HG02588 (cell line): ENCODE data around the gene ENTPD1.
"Not testable (repeated sequence)": the region's sequence is repeated elsewhere in the genome, so short reads cannot be mapped to it uniquely, and the experiment has no call there.

ENCODE experiments used
- ATAC-seq: cut with Tn5 transposase; IDR thresholded peaks from one replicate; pipeline ENCODE4 v1.9.1; 2021; ENCODE audit warnings: mild to moderate bottlenecking, moderate library complexity; ENCODE audit not compliant: unreplicated experiment

The ENTPD1 gene

DNA sequence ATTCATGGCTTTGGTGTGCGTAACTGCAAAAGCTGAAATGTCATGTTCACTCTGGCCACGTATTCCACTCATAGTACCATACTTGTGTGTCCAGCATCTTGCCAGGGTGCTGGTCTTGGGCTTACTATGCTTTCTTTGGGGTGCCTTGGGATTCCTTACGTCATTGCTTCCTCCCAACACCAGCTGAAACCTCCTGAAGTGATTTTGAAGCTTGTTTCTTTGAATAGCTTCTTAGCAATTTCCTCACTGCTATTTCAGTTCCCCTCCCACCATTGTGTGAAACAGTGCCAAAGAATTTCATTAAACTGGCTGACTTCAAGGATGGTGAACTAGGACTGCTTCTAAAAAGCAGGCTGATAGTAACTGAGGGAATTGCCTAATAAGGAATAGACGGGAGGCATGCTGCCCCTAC lies 36.9 kb downstream of the ENTPD1 start:
- no peak for ATAC-seq

DNA sequence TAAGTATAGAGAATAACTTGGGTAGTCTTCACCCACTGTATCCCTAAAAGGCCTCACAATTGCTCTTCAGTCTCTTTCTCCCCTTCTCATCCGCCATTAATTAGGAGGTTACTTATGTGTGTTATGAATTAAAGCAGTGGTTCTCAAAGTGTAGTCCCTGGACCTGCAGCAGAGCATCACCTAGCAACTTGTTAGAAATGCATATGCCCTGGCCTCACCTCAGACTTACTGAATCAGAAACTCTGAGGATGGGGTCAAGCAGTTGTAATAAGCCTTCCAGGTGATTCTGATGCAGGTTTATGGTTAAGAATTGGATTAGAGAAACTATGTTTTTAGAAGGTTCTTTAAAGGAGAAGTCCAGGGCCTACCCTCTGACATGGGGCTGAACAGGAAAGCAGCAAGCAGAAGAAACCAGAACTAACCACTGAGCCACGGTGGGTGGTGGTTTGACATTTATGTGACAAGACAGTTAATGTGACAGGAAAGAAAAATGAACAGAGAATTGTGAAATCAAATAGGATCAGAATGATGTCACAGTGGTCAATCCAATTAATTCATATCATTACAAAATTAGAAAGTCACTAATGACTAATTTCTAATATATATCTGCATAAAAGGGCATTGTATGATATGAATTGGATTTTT lies 37.6 kb downstream of the ENTPD1 start:
- ATAC-seq = peak; percentile 40

DNA sequence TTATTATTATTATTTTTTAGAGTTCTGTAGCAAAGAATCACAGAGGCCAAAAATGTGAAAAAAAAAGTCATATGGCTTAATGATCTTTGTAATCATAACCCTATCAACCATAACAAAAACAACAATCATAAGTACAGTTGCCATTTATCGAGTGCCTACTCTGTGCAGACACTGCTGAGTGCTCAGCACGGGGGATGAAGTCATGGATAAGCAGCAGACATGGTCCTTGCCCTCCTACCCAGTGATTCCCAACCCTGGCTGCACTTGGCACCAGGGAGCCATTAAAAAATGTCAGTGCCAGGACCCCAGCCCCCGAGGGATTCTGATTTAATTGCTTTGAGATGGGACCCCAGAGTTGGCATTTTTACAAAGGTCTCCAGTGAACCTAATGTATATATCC lies 38.2 kb downstream of the ENTPD1 start:
- no peak for ATAC-seq

DNA sequence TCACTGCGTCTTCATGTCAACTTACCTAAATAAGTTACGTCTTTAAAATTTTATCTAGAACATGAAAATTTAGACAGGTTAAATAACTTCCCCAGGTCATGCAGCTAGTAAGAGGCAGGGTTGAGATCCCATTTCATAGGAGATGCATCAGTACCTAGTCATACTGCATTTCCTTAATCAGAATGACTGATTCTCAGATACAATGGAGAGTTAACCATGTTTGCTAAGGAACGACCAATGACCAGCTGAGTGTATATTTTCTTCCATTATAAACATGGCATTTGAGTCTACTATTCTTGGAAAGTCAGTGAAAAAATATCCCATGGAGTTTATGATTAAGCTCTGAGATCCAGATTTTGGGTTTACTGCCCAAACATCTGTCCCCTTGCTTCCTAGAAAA lies 39.6 kb downstream of the ENTPD1 start:
- no peak for ATAC-seq

DNA sequence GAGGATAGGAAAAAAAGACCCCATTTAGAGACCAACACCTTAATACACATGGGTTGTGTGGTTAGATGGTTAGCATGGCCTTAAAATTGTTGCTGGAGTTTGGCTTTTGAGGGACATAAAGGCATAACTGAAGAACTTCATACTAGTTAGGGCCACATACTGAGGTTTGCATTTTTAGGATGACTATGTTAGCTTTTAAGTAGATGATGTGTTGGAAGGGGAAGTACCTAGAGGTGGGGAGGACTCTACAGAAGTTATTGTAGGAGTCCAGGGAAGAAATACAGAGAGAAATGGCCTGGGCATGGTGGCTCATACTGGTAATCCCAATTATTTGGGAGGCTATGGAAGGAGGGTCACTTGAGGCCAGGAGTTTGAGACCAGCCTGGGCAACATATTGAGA lies 40.5 kb downstream of the ENTPD1 start:
- ATAC-seq = no peak

DNA sequence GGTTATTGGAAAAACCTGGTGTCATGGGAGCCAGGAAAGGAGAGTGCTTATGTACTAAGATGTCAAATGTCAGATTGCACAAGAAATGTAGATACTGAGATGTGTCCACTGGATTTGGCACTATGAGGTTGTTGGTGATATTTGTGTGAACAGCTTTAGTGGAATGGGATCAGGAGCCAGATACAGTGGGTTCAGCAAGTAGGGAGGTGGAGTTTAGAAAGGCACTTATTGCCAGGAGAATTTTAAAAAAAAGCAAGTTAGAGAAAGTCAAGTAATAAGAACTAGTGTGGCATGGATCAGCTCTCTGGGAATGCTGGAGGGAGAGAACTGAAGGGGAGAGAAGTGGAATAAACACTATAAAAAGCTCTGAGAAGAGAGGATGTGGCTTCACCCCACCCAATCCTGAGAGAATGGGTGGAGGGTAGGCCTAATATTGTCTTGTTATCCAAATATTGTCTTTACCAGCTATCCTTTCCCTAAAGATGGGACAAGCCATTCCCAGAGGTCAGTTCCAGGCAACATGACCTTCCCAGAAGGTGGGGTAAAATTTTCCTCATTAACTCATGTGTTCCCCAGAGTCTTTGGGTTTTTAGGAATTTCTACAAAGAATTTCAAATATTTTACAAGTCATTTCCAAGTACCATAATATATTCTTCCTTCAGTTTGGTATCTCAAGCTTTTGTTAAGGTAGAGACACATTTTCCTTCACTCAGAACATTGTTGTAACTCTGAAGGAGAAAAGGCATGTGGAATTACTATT lies 42.3 kb downstream of the ENTPD1 start:
- ATAC-seq = no peak

GRCh38 chr10:95800286-95800685 lies 44.3 kb downstream of the ENTPD1 start:
- ATAC-seq = not testable (repeated sequence)

DNA sequence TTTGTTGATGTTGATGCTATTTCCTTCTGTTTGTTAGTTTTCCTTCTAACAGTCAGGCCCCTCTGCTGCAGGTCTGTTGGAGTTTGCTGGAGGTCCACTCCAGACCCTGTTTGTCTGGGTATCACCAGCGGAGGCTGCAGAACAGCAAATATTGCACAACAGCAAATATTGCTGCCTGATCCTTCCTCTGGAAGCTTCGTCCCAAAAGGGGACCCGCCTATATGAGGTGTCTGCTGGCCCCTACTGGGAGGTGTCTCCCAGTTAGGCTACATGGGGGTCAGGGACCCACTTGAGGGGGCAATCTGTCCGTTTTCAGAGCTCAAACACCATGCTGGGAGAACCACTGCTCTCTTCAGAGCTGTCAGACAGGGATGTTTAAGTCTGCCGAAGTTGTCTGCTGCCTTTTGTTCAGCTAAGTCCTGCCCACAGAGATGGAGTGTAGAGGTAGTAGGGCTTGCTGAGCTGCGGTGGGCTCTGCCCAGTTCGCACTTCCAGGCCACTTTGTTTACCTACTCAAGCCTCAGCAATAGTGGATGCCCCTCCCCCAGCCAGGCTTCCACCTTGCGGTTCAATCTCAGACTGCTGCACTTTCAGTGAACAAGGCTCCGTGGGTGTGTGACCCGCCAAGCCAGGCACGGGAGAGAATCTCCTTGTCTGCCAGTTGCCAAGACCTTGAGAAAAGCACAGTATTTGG lies 50.9 kb downstream of the ENTPD1 start:
- not testable (repeated sequence) for ATAC-seq

- ATAC-seq = not testable (repeated sequence)
Measured at GRCh38 chr10:95808705-95809308, 52.8 kb downstream of the ENTPD1 start.

- ATAC-seq = no peak
Measured at GRCh38 chr10:95809370-95810197, 53.6 kb downstream of the ENTPD1 start.

- ATAC-seq = no peak
Measured at GRCh38 chr10:95810198-95810976, 54.4 kb downstream of the ENTPD1 start.

GRCh38 chr10:95813054-95813685 lies 57.2 kb downstream of the ENTPD1 start:
- ATAC-seq = no peak

DNA sequence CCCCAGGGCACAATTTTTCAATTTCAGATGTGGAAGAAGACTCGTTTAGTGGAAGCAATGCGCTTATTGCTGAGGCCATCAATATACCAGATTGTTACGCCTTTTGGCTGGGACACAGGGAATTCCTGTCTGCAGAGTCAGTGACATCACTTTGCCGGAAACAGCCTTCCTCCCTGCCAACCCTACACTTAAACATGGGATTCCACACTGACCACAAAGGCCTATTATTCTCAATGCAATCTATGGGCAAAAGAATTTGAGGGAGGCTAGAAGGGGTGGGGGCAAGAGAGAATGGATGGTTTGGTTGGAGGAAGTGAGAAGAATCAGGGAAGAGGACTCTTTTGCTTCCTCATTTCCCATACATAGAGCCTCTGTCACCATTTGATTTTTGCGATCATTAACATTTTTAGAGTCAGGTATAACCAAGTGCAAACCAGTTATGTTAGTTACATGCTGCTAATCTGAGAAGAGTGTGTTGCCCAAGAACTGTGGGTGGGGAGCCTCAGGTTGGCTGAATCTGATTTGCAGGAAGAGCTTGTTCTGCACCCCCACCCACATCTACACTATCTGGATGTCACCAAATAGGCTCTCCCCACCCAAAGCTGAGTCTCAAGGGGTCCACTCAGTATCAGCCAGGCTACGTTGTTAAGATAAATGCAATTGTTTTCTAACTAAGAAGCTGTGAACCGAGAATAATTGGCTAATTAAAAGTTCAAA lies 58.2 kb downstream of the ENTPD1 start:
- ATAC-seq = no peak

- no peak for ATAC-seq
Measured at GRCh38 chr10:95815133-95815532, 59.2 kb downstream of the ENTPD1 start.

GRCh38 chr10:95815701-95816240 lies 59.8 kb downstream of the ENTPD1 start:
- no peak for ATAC-seq

- ATAC-seq = no peak
Measured at GRCh38 chr10:95818010-95818409, 62.0 kb downstream of the ENTPD1 start.

- no peak for ATAC-seq
Measured at GRCh38 chr10:95818668-95819067, 62.7 kb downstream of the ENTPD1 start.

DNA sequence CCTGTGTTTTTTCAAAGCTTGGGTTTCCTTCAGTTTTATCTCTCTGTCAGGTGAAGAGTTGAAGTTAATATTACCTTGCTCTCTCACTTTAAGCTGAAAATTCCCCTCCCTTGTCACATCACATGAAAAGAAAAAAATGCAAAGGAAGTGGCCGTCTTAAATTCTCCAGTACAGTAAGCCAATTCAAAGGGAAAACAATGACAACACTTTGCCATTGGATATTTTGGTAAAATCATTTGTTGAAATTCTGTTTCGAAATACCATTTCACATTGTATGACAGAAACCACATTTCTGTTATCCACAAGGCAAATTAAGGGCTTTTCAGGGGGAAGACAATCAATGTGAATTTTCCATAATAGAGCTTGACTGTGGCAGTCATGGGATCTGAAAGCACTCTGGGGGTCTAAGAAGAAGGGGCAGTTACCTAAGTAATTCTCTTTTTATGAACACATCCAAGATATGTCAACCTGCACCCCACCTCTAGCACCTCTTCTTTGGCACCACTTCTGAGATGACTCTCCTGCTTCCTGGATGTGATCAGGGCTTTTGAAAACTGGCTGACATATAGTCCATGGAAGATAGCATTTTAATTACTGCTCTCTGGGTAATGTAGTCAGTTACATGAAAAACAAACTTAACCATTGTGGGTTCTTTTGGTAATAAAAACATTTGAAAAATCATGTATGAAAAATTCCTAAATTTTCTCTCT lies 63.8 kb downstream of the ENTPD1 start:
- no peak for ATAC-seq
